Esophagus muscularis mucosa (tissue), 4 donors: ENCODE results near the gene NHEJ1. TPM values are rescaled to one million over a fixed set of nuclear protein-coding genes. Genes with fewer than 3 reads are reported as not detected.
A peak's percentile ranks its signal among the peaks of the same experiment; 100 is the strongest.

ENCODE experiments used
- DNase-seq: peaks from one replicate; pipeline ENCODE4 v3.0.0-alpha.2; 2017; ENCODE audit errors: extremely low spot score
- H3K27ac ChIP-seq, 4 donors: fragments of 200-600 bp; sonication (generic); replicated peaks in 1 of 4; 1 replicate in 3 of 4; 2 replicates in 1 of 4; pipeline ENCODE4 v1.5.1; 2016 to 2019; ENCODE audit warnings: mild to moderate bottlenecking in 1 of 4
- H3K27me3 ChIP-seq, 4 donors: fragments of 200-600 bp; sonication (generic); one replicate each; pipeline versions ENCODE4 v1.5.1 to v1.6.0; 2016 to 2019
- H3K36me3 ChIP-seq, 4 donors: fragments of 200-600 bp; sonication (generic); one replicate each; pipeline ENCODE4 v1.5.1; 2016 to 2019
- H3K4me1 ChIP-seq, 4 donors: fragments of 200-600 bp; sonication (generic); one replicate each; pipeline ENCODE4 v1.5.1; 2016 to 2019
- H3K4me3 ChIP-seq, 4 donors: fragments of 200-600 bp; sonication (generic); 1 replicate in 2 of 4; 2 replicates in 2 of 4; pipeline ENCODE4 v1.5.1; 2016 to 2019; ENCODE audit warnings: mild to moderate bottlenecking in 4 of 4, moderate library complexity in 1 of 4
- H3K9me3 ChIP-seq, 4 donors: fragments of 200-600 bp; sonication (generic); 1 replicate in 3 of 4; 2 replicates in 1 of 4; pipeline ENCODE4 v1.5.1; 2016 to 2019
- EP300 ChIP-seq: sonication (generic); formaldehyde crosslinking; IDR thresholded peaks from one replicate; pipeline ENCODE4 v1.6.1; 2017; ENCODE audit warnings: antibody characterized with exemption
- POLR2A ChIP-seq: fragments of 450-650 bp; IDR thresholded peaks from one replicate; pipeline ENCODE4 v1.6.1; 2017; ENCODE audit warnings: antibody characterized with exemption, moderate library complexity, mild to moderate bottlenecking, low read depth
- POLR2AphosphoS5 ChIP-seq, 2 donors: sonication (generic); formaldehyde crosslinking; IDR thresholded peaks; one replicate each; pipeline ENCODE4 v1.6.1; 2017; ENCODE audit warnings: antibody characterized with exemption in 2 of 2
- WGBS: methylation state at CpG from one replicate; pipeline ENCODE4 v1.1.5; 2018; 5-methylcytosine and 5-hydroxymethylcytosine counted together
- intact Hi-C: fragments of 100-400 bp; cut with DNase I; formaldehyde crosslinking; loops from one replicate; pipeline ENCODE4 v1.15.1; 2023
- total RNA-seq, 4 donors: library from RNA; depleted of rRNA; stranded (reverse); fragments of >200 nt; gene quantifications; one replicate each; pipeline versions ENCODE4 v1.1.0 to v1.2.1, GENCODE V29; 2016
- TF ChIP-seq, protein P1 (sequence below), 3 experiments: fragments of 200-600 bp in 2 of 3; fragments of 450-650 bp in 1 of 3; sonication (generic) in 2 of 3; IDR thresholded peaks; one replicate each; pipeline ENCODE4 v1.5.1; 2017 to 2019; ENCODE audit warnings: antibody characterized with exemption in 3 of 3, mild to moderate bottlenecking in 2 of 3, moderate library complexity in 1 of 3

Gene NHEJ1
- total RNA-seq, 4 donors from 2014 or later, result 15.1 to 24.4 (median 17.8) TPM

DNA sequence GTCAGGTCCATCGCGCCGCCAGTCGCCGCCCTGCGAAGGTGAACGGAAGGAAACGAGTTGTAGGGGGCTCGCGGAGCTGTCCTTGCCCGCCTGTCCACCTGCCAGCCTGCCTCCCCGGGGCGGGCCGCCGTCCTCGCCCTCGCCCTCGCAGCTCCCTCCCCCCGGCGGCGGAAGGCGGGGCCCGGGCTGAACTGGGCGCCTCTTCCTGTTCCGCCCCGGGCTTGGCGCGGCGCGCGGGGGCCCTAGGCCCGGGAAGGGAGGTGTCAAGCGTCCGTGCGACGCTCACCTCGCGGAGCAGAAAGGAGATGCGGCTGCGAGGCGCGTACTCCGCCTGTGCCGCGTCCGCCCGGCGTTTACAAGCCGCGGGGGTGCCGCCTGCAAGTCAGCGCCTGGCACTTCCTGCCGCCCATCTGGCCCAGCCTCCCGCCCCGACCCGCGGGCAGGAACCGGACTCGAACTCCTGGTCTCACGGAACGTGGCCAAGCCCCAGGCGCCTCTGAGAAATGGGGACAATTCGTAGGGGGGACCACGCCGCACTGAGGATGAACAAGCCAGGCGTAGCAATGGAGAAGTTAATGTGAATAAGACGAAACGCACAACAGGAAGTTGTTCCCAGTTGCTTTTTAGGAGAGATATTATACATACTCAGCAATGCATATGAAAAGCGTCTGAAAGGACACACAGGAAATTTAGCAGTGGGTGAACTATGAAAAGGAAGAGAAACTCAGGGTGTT is 16.4 kb upstream of the NHEJ1 start, which contains the start of gene CNPPD1:
CNPPD1 (minus strand) TSS at position 108 of the 734 bp plus-strand sequence; CDS start at position 11, 97 bp downstream.
- Histone ChIP-seq H3K4me1 (peaks cover 25 to 59% (median 46%) of the 10 kb centered on the region in 4 donors), H3K36me3 (peaks cover 44 to 61% (median 60%) of the 10 kb centered on the region in 4 donors), H3K4me3 (peak within 1 kb of the TSS; percentile 95 to 100 (median 96)), H3K27ac (peak within 1 kb of the TSS; percentile 95 to 100 (median 96)), H3K27me3 (no peaks in the 10 kb centered on the region), H3K9me3 (no peaks in the 10 kb centered on the region)
- DNase-seq, result peak; percentile 94
- WGBS, result 0% methylated on average over 10 of the region's 69 CpGs
- intact Hi-C loops, result loop anchor here (10.0 kb wide), 1 partner anchor 208 kb away; the partner anchor contains the start of gene DNPEP
- TF ChIP-seq, protein P1, sequence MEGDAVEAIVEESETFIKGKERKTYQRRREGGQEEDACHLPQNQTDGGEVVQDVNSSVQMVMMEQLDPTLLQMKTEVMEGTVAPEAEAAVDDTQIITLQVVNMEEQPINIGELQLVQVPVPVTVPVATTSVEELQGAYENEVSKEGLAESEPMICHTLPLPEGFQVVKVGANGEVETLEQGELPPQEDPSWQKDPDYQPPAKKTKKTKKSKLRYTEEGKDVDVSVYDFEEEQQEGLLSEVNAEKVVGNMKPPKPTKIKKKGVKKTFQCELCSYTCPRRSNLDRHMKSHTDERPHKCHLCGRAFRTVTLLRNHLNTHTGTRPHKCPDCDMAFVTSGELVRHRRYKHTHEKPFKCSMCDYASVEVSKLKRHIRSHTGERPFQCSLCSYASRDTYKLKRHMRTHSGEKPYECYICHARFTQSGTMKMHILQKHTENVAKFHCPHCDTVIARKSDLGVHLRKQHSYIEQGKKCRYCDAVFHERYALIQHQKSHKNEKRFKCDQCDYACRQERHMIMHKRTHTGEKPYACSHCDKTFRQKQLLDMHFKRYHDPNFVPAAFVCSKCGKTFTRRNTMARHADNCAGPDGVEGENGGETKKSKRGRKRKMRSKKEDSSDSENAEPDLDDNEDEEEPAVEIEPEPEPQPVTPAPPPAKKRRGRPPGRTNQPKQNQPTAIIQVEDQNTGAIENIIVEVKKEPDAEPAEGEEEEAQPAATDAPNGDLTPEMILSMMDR (IDR thresholded peaks at IDR 0.05), result no peak
- TF ChIP-seq POLR2A (peak; percentile 93), EP300 (no peak), POLR2AphosphoS5 (IDR thresholded peaks at IDR 0.05) (peak; percentile 96 to 98)

DNA sequence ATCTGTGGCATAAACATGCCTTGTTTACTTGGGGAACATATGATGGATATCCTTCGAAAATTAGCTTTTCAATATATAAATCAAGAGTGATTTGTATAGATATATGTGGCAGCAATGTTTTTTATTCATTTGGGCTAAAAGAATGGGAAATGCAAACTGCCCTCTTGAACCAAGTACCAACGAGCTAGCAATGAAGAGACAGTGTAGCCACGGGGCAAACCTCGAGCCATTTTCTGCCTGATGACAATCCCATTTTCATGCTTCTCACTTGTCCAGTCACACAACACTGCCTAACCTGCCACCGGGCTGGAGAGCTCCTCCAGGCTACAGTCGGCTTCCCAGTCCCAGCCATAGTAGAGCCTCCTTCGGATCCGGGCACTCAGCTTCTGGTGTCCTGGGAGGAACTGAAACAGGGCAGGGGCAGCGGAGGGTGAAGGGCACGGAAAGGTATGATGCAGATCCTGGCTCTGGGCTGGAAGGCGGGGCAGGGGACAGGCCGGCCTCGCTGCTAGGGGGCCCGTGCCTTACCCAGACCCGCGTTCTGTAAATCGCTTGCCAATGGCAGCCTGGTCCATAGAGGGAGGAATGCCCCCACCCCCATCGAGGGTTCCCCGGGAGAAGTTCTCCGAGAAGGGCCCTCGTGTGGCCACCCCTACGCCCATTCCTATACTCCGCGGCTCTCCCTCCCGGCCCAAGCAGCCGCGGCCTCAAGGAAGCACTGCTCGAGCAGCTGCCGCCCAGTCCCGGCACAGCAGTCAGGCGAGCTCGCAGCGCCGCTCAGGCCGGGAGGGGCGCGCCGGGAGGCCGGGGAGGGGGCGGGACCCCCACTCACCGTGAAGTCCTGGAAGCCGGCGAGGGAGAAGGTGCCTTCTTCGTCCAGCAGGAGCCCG is 15.6 kb upstream of the NHEJ1 start:
- DNase-seq, result peak; percentile 91
- Histone ChIP-seq H3K27ac (peak overlapping the region; percentile 95 to 100 (median 96)), H3K4me3 (peak overlapping the region; percentile 95 to 100 (median 96)), H3K27me3 (no peaks in the 10 kb centered on the region), H3K36me3 (peaks cover 36 to 57% (median 53%) of the 10 kb centered on the region in 4 donors), H3K4me1 (peaks cover 28 to 64% (median 54%) of the 10 kb centered on the region in 4 donors), H3K9me3 (no peaks in the 10 kb centered on the region)
- WGBS, result 12% methylated on average over 8 of the region's 45 CpGs
- intact Hi-C loops, result loop anchor here (10.0 kb wide), 1 partner anchor 209 kb away; the partner anchor contains the start of gene DNPEP
- TF ChIP-seq POLR2A, result no peak
- peak in 1 of 2 donors; percentile 10 for TF ChIP-seq POLR2AphosphoS5 (IDR thresholded peaks at IDR 0.05)
- TF ChIP-seq, protein P1 (IDR thresholded peaks at IDR 0.05), result peak in 2 of 3 experiments; percentile 10 to 13

DNA sequence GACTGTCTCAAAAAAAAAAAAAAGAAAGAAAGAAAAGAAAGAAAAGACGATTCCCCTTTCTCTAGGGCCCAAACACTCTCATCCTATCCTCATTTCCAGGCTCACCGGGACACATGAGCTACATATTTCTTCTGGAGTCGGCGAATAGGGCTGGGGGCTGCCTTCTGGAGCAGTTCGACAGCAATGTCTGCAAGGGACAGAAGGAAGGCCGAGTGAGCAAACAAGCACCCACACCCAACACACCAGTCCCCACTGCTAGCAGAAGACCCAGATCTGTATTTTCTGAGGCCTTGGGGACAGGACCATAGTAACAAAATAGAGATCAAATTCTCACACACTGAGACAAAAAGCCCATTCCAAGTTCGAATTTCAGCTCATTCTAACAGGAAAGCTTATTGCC is 14.9 kb upstream of the NHEJ1 start:
- TF ChIP-seq, protein P1 (IDR thresholded peaks at IDR 0.05), result no peak
- TF ChIP-seq POLR2AphosphoS5 (IDR thresholded peaks at IDR 0.05) (no peak), POLR2A (no peak), EP300 (no peak)
- Histone ChIP-seq H3K4me3 (peak overlapping the region; percentile 95 to 100 (median 96)), H3K4me1 (peaks cover 35 to 67% (median 59%) of the 10 kb centered on the region in 4 donors), H3K27me3 (no peaks in the 10 kb centered on the region), H3K9me3 (no peaks in the 10 kb centered on the region), H3K36me3 (peaks cover 29 to 50% (median 47%) of the 10 kb centered on the region in 4 donors), H3K27ac (peak overlapping the region in 3 of 4 donors; percentile 95 to 100 (median 98))
- peak; percentile 66 for DNase-seq
- 83% methylated on average over 7 of the region's 7 CpGs for WGBS
- intact Hi-C loops, result loop anchor here (10.0 kb wide), 1 partner anchor 209 kb away; the partner anchor contains the start of gene DNPEP

DNA sequence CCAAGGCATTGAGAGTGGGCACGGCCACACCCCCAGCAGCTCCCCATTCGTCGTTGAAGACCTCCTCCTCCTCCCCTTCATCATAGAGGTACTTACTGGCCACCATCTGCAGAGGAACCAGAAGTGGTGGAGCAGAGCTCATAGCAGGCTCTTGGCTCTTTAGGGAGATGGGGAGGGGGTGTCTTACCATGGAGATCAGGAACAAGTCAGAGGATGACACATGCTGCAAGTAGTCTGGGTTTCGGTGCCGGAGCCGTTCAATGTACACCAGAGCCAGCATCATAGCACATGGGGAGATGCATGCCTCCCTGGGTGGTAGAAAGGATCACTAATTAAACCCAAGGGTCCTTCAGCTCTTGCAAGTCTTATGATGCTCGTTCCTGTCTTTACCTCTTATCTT is 14.2 kb upstream of the NHEJ1 start:
- no peaks in the 10 kb centered on the region for H3K27me3 ChIP-seq
- peak; percentile 26 for DNase-seq
- no peak overlapping the region for H3K27ac ChIP-seq
- H3K9me3 ChIP-seq, result no peaks in the 10 kb centered on the region
- H3K4me3 ChIP-seq, result no peak overlapping the region
- peaks cover 22 to 43% (median 40%) of the 10 kb centered on the region in 4 donors for H3K36me3 ChIP-seq
- TF ChIP-seq EP300, result no peak
- no peak for TF ChIP-seq POLR2A
- no peak for TF ChIP-seq POLR2AphosphoS5 (IDR thresholded peaks at IDR 0.05)
- TF ChIP-seq, protein P1 (IDR thresholded peaks at IDR 0.05), result no peak
- 74% methylated on average over 6 of the region's 7 CpGs for WGBS
- peaks cover 36 to 71% (median 57%) of the 10 kb centered on the region in 4 donors for H3K4me1 ChIP-seq
- intact Hi-C loops, result loop anchor here (10.0 kb wide), 1 partner anchor 210 kb away; the partner anchor contains the start of gene DNPEP
